ENCODE results near the gene MAP3K2.

Gene MAP3K2

GRCh38 chr2:127387655-127388422 lies at the start of gene MAP3K2:
Gene MAP3K2, minus strand, starts transcription at chr2:127387975. Its CDS starts 44,846 bp downstream, at chr2:127343129.
- peak; percentile 100 for DNase-seq (ENCODE audit: low spot score)

GRCh38 chr2:127437056-127437455 lies 49.3 kb upstream of the MAP3K2 start:
- no peak for DNase-seq (ENCODE audit: low spot score)

GRCh38 chr2:127434515-127434914 lies 46.7 kb upstream of the MAP3K2 start:
- no peak for DNase-seq (ENCODE audit: low spot score)

- DNase-seq (ENCODE audit: low spot score), result peak; percentile 0
These were observed 43.7 kb upstream of the MAP3K2 start for GRCh38 chr2:127431408-127432023.

GRCh38 chr2:127429844-127430425 lies 42.2 kb upstream of the MAP3K2 start:
- DNase-seq (ENCODE audit: low spot score), result no peak

- peak; percentile 0 for DNase-seq (ENCODE audit: low spot score)
These were observed 41.5 kb upstream of the MAP3K2 start for GRCh38 chr2:127429291-127429690.

GRCh38 chr2:127428815-127429109 lies 41.0 kb upstream of the MAP3K2 start:
- DNase-seq (ENCODE audit: low spot score), result peak; percentile 0

- DNase-seq (ENCODE audit: low spot score), result peak; percentile 0
These were observed 40.5 kb upstream of the MAP3K2 start for GRCh38 chr2:127428057-127428814.

GRCh38 chr2:127427376-127428056 lies 39.7 kb upstream of the MAP3K2 start:
- peak; percentile 1 for DNase-seq (ENCODE audit: low spot score)

GRCh38 chr2:127426501-127427354 lies 39.0 kb upstream of the MAP3K2 start:
- DNase-seq (ENCODE audit: low spot score), result peak; percentile 1

- peak; percentile 1 for DNase-seq (ENCODE audit: low spot score)
These were observed 38.0 kb upstream of the MAP3K2 start for GRCh38 chr2:127425540-127426490.

GRCh38 chr2:127424598-127425520 lies 37.1 kb upstream of the MAP3K2 start:
- DNase-seq (ENCODE audit: low spot score), result peak; percentile 10

GRCh38 chr2:127423880-127424279 lies 36.1 kb upstream of the MAP3K2 start:
- DNase-seq (ENCODE audit: low spot score), result peak; percentile 16

- peak; percentile 18 for DNase-seq (ENCODE audit: low spot score)
These were observed 35.7 kb upstream of the MAP3K2 start for GRCh38 chr2:127423478-127423843.

GRCh38 chr2:127422559-127423477 lies 35.0 kb upstream of the MAP3K2 start:
- peak; percentile 40 for DNase-seq (ENCODE audit: low spot score)

- DNase-seq (ENCODE audit: low spot score), result no peak
These were observed 34.2 kb upstream of the MAP3K2 start for GRCh38 chr2:127421871-127422558.

All from AG08396 (cell line).